Measurements from ENCODE around the gene IDH3A.
A peak's percentile ranks its signal among the peaks of the same experiment; 100 is the strongest.

Gene IDH3A

GRCh38 chr15:78149068-78149804 is at the start of gene IDH3A:
IDH3A (plus strand) TSS chr15:78149362; CDS start chr15:78149404, 42 bp downstream.
- DNase-seq: peak; percentile 100

- DNase-seq: no peak
These were observed 48.3 kb upstream of the IDH3A start for GRCh38 chr15:78100886-78101285.

GRCh38 chr15:78101423-78102105 is 47.6 kb upstream of the IDH3A start:
- no peak for DNase-seq

- no peak for DNase-seq
These were observed 47.0 kb upstream of the IDH3A start for GRCh38 chr15:78102211-78102610.

GRCh38 chr15:78102741-78103140 is 46.4 kb upstream of the IDH3A start:
- no peak for DNase-seq

GRCh38 chr15:78103406-78104118 is 45.6 kb upstream of the IDH3A start:
- peak; percentile 58 for DNase-seq

GRCh38 chr15:78104119-78104479 is 45.1 kb upstream of the IDH3A start:
- DNase-seq: no peak

GRCh38 chr15:78104566-78105475 is 44.3 kb upstream of the IDH3A start:
- no peak for DNase-seq

GRCh38 chr15:78105476-78106241 is 43.5 kb upstream of the IDH3A start:
- DNase-seq: no peak

GRCh38 chr15:78107471-78107870 is 41.7 kb upstream of the IDH3A start:
- DNase-seq: no peak

GRCh38 chr15:78108300-78109084 is 40.7 kb upstream of the IDH3A start:
- peak; percentile 83 to 84 for DNase-seq

- DNase-seq: no peak
These were observed 40.0 kb upstream of the IDH3A start for GRCh38 chr15:78109156-78109555.

- no peak for DNase-seq
These were observed 39.1 kb upstream of the IDH3A start for GRCh38 chr15:78110096-78110495.

- DNase-seq: no peak
These were observed 38.2 kb upstream of the IDH3A start for GRCh38 chr15:78110916-78111475.

GRCh38 chr15:78111788-78112187 is 37.4 kb upstream of the IDH3A start:
- no peak for DNase-seq

- DNase-seq: no peak
These were observed 36.6 kb upstream of the IDH3A start for GRCh38 chr15:78112551-78112950.

- DNase-seq: no peak
These were observed 28.6 kb upstream of the IDH3A start for GRCh38 chr15:78120523-78120922.

- no peak for DNase-seq
These were observed 23.9 kb upstream of the IDH3A start for GRCh38 chr15:78125267-78125666.

GRCh38 chr15:78127882-78128281 is 21.3 kb upstream of the IDH3A start:
- no peak for DNase-seq

GRCh38 chr15:78129077-78129750 is 19.9 kb upstream of the IDH3A start:
- DNase-seq: no peak

Data from stimulated activated CD4-positive, alpha-beta T cell treated with anti-CD3 and anti-CD28 coated beads, Interleukin-2, amount 100 ng/mL, for 24 hours (primary cell).